WI38 (cell line): ENCODE measurements around the gene CBLN3.
"Not testable (repeated sequence)": the region's sequence is repeated elsewhere in the genome, so short reads cannot be mapped to it uniquely, and the experiment has no call there.

Experiments
- H3K4me3 ChIP-seq: 2 replicates; pipeline ENCODE4 v1.5.1; 2011; ENCODE audit warnings: low read depth, mild to moderate bottlenecking, control low read depth, low read length
- CTCF ChIP-seq: IDR thresholded peaks from 2 replicates; pipeline ENCODE4 v1.5.1; 2012; ENCODE audit warnings: low read depth, mild to moderate bottlenecking, control low read depth, low read length

Gene CBLN3

GRCh38 chr14:24463017-24463883 is 33.8 kb upstream of the CBLN3 start:
- no peak for TF ChIP-seq CTCF
- no peak overlapping the region for H3K4me3 ChIP-seq

- no peak for TF ChIP-seq CTCF
- no peak overlapping the region for H3K4me3 ChIP-seq
These were observed 31.9 kb upstream of the CBLN3 start for GRCh38 chr14:24461336-24461735.

- TF ChIP-seq CTCF, result no peak
- H3K4me3 ChIP-seq, result no peak overlapping the region
These were observed 29.9 kb upstream of the CBLN3 start for GRCh38 chr14:24459331-24459730.

- H3K4me3 ChIP-seq, result no peak overlapping the region
- TF ChIP-seq CTCF, result no peak
These were observed 29.3 kb upstream of the CBLN3 start for GRCh38 chr14:24458736-24459135.

- no peak for TF ChIP-seq CTCF
- no peak overlapping the region for H3K4me3 ChIP-seq
These were observed 27.5 kb upstream of the CBLN3 start for GRCh38 chr14:24456980-24457379.

- not testable (repeated sequence) for H3K4me3 ChIP-seq
These were observed 21.4 kb upstream of the CBLN3 start for GRCh38 chr14:24450828-24451227.

GRCh38 chr14:24443053-24443665 is 13.7 kb upstream of the CBLN3 start:
- TF ChIP-seq CTCF, result no peak
- peak overlapping the region; percentile 88 for H3K4me3 ChIP-seq
